SK-N-MC (cell line): Measurements from ENCODE around the gene ABCA12.

Experiments used
- EZH2 ChIP-seq: fragments of 200-600 bp; sonication (generic); IDR thresholded peaks from one replicate; pipeline ENCODE4 v1.6.1; 2017; ENCODE audit warnings: antibody characterized with exemption
- POLR2AphosphoS5 ChIP-seq: IDR thresholded peaks from 2 replicates; pipeline ENCODE4 v1.6.1; 2012; ENCODE audit warnings: mild to moderate bottlenecking, low read depth, low read length, borderline replicate concordance

DNA sequence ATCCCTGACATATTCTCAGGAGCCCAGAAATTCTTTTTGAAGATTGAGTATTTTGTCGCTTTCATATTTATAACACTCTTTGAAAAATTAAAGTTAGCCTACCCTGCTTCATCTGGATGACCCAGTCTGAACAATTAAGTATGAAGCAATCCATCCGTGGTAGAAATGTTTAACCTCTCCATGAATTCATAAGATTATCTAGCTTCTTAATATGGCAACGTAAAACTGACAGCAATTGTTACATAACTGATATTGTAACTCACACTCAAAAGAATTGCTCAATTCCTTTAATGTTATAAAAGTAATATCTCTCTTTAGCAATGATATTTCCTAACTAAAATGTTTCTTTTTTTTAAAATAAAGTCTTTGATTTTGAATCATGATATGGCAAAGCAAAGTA, 7.2 kb upstream of the ABCA12 start:
- TF ChIP-seq POLR2AphosphoS5 (no peak), EZH2 (no peak)
